ENCODE results near the gene FRY. TPM values are rescaled to one million over a fixed set of nuclear protein-coding genes. Genes with fewer than 3 reads are reported as not detected.

The FRY gene
- total RNA-seq, 1 experiment from 2014 or later, result 5.3 TPM

DNA sequence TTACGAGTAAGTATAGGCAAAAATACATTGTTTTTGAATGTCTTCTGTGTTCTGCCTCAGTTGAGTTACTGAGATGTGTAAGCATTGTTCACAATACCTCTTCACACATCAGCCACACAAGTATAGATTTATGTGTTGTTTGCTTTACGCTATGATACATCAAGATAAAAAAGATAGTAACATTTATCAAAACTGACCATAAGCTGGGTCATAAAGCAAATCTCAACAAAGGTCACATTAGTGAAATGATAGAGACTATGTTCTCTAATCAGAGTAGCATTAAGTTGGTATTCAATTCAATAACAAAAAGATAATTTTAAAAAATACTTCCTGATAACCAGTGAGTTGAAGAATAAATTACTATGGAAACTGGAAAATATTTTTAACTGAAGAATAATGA is 156.1 kb downstream of the FRY start:
- DNase-seq (ENCODE audit: low spot score) (no peak), ATAC-seq (no peak)
- Mint-ChIP-seq H3K4me1 (peaks cover 10% of the 10 kb centered on the region), H3K36me3 (no peaks in the 10 kb centered on the region), H3K27me3 (ENCODE audit: low read depth) (no peaks in the 10 kb centered on the region), H3K27ac (no peak overlapping the region), H3K9me3 (no peaks in the 10 kb centered on the region), H3K4me3 (no peak overlapping the region)
- POLR2A ChIA-PET, result no interaction called here
- TF ChIP-seq JAZF1 (CRISPR knock-in tag; IDR thresholded peaks at IDR 0.05), result no peak
- no peak for TF ChIP-seq TEAD1 (CRISPR knock-in tag; IDR thresholded peaks at IDR 0.05)
- no peak for TF ChIP-seq ZNF425 (CRISPR knock-in tag; conservative IDR thresholded peaks at IDR 0.05)
- TF ChIP-seq ESRRA (CRISPR knock-in tag; IDR thresholded peaks at IDR 0.05; ENCODE audit: borderline replicate concordance), result no peak
- TF ChIP-seq EMX1 (CRISPR knock-in tag; IDR thresholded peaks at IDR 0.05), result no peak
- no peak for TF ChIP-seq ZBTB43 (CRISPR knock-in tag; IDR thresholded peaks at IDR 0.05)
- CTCF ChIA-PET, result interaction anchor here (1.2 kb wide), 1 partner anchor 23 kb away, joined by 4 read pairs; no protein-coding TSS in a partner anchor

- Mint-ChIP-seq H3K4me3 (no peak overlapping the region), H3K9me3 (no peaks in the 10 kb centered on the region), H3K27me3 (ENCODE audit: low read depth) (no peaks in the 10 kb centered on the region), H3K27ac (no peak overlapping the region), H3K4me1 (peaks cover 10% of the 10 kb centered on the region), H3K36me3 (no peaks in the 10 kb centered on the region)
- no peak for DNase-seq (ENCODE audit: low spot score)
- POLR2A ChIA-PET, result no interaction called here
- CTCF ChIA-PET, result no interaction called here
- TF ChIP-seq E2F1 (CRISPR knock-in tag; IDR thresholded peaks at IDR 0.05) (no peak), ATF1 (CRISPR knock-in tag; IDR thresholded peaks at IDR 0.05) (no peak), ZNF121 (CRISPR knock-in tag; IDR thresholded peaks at IDR 0.05) (no peak), HMGA2 (CRISPR knock-in tag; IDR thresholded peaks at IDR 0.05) (no peak), USF1 (CRISPR knock-in tag; IDR thresholded peaks at IDR 0.05) (no peak), ZNF425 (CRISPR knock-in tag; conservative IDR thresholded peaks at IDR 0.05) (no peak), ATF2 (CRISPR knock-in tag; IDR thresholded peaks at IDR 0.05; ENCODE audit: borderline replicate concordance, low read depth) (no peak), FOXJ3 (CRISPR knock-in tag; IDR thresholded peaks at IDR 0.05; ENCODE audit: borderline replicate concordance) (no peak), NFE2L1 (CRISPR knock-in tag; IDR thresholded peaks at IDR 0.05) (no peak)
- ATAC-seq, result peak; percentile 70
These were observed 160.0 kb downstream of the FRY start for GRCh38 chr13:32191452-32191998.

Data from WTC11 (cell line).